ENCODE measurements around the gene P2RX6.

DNA sequence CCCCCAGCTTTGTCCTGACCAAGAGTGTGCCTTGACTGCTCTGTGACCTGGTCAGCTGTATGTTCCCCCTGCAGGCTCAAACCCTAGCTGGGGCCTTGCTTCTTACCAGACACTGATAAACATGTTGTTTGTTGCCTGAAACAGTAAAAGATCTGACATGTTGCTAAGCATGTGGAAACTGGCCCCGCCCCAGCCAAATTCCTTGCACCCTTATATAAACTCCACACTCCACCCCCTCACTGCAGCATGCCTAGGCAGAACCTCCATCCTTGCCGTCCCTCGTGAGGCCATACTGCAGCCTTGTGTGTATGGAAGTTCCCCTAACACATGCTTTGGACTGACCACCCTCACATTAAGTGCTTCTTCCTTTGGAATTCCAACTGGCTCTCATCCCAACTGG, 58.1 kb downstream of the P2RX6 start:
- TF ChIP-seq EZH2 (IDR thresholded peaks at IDR 0.05) (no peak), POLR2AphosphoS5 (IDR thresholded peaks at IDR 0.05; ENCODE audit: borderline replicate concordance, low read depth, low read length) (no peak), FOXP2 (optimal IDR thresholded peaks at IDR 0.05; ENCODE audit: control extremely low read depth, extremely low read length, insufficient read depth) (no peak)

Measured in SK-N-MC (cell line).